OCI-LY1 (cell line): ENCODE results near the gene KRT75.

Experiments used
- H2AFZ ChIP-seq: fragments of 200-600 bp; sonication (generic), shearing (Covaris generic); 2 replicates; pipeline ENCODE4 v1.6.0; 2014; ENCODE audit warnings: antibody characterized with exemption, mild to moderate bottlenecking, low read length
- H3F3A ChIP-seq: fragments of 200-600 bp; sonication (generic), shearing (Covaris generic); 2 replicates; pipeline ENCODE4 v1.6.0; 2014; ENCODE audit warnings: mild to moderate bottlenecking, antibody characterized with exemption, low read length, moderate library complexity; ENCODE audit not compliant: insufficient read depth
- H3K27ac ChIP-seq: fragments of 200-600 bp; sonication (generic); 2 replicates; pipeline ENCODE4 v1.5.1; 2014; ENCODE audit warnings: low read length, mixed run types, mild to moderate bottlenecking, low read depth; ENCODE audit not compliant: poor library complexity, severe bottlenecking
- H3K27me3 ChIP-seq: fragments of 200-600 bp; sonication (generic); 2 replicates; pipeline ENCODE4 v1.6.0; 2014; ENCODE audit warnings: antibody characterized with exemption, mild to moderate bottlenecking, low read length, moderate library complexity; ENCODE audit not compliant: insufficient read depth
- H3K36me3 ChIP-seq: fragments of 200-600 bp; sonication (generic); 2 replicates; pipeline ENCODE4 v1.6.1; 2014; ENCODE audit warnings: mild to moderate bottlenecking, antibody characterized with exemption, low read length, moderate library complexity, mixed read lengths; ENCODE audit not compliant: insufficient read depth
- H3K4me1 ChIP-seq: fragments of 200-600 bp; sonication (generic); 2 replicates; pipeline ENCODE4 v1.5.1; 2014; ENCODE audit warnings: mild to moderate bottlenecking, low read length, moderate library complexity; ENCODE audit not compliant: insufficient read depth, severe bottlenecking
- H3K4me2 ChIP-seq: fragments of 200-600 bp; sonication (generic), shearing (Covaris generic); 2 replicates; pipeline ENCODE4 v1.6.1; 2014; ENCODE audit warnings: low read length
- H3K4me3 ChIP-seq: fragments of 200-600 bp; sonication (generic); 2 replicates; pipeline ENCODE4 v1.5.1; 2014; ENCODE audit warnings: low read length, low read depth, mild to moderate bottlenecking, mixed read lengths; ENCODE audit not compliant: poor library complexity, severe bottlenecking
- H3K79me2 ChIP-seq: fragments of 200-600 bp; shearing (Covaris generic); 2 replicates; pipeline ENCODE4 v1.6.1; 2016; ENCODE audit warnings: mixed run types, low read length, mixed read lengths; ENCODE audit not compliant: insufficient read depth
- H3K9ac ChIP-seq: fragments of 200-600 bp; sonication (generic), shearing (Covaris generic); 2 replicates; pipeline ENCODE4 v1.6.1; 2014; ENCODE audit warnings: mild to moderate bottlenecking, low read length, mixed read lengths
- H3K9me2 ChIP-seq: fragments of 200-600 bp; sonication (generic), shearing (Covaris generic); 2 replicates; pipeline ENCODE4 v1.6.1; 2014; ENCODE audit warnings: low read depth, mild to moderate bottlenecking, low read length, mixed read lengths
- H3K9me3 ChIP-seq: fragments of 200-600 bp; shearing (Covaris generic); 2 replicates; pipeline ENCODE4 v1.6.1; 2014; ENCODE audit warnings: low read length, mixed read lengths
- H4K20me1 ChIP-seq: fragments of 200-600 bp; sonication (generic), shearing (Covaris generic); 2 replicates; pipeline ENCODE4 v1.6.0; 2016; ENCODE audit warnings: mild to moderate bottlenecking, low read length; ENCODE audit not compliant: insufficient read depth
- CTCF ChIP-seq: fragments of 200-600 bp; sonication (generic), shearing (Covaris generic); IDR thresholded peaks from 2 replicates; pipeline ENCODE4 v1.5.1; 2017; ENCODE audit warnings: mild to moderate bottlenecking, antibody characterized with exemption, low read length, moderate library complexity, mixed read lengths
- EZH2 ChIP-seq: fragments of 200-600 bp; sonication (generic), shearing (Covaris generic); IDR thresholded peaks from 2 replicates; pipeline ENCODE4 v1.8.0; 2017; ENCODE audit warnings: borderline replicate concordance, mixed run types, mild to moderate bottlenecking, antibody characterized with exemption, low read length, moderate library complexity, mixed read lengths

Gene KRT75

GRCh38 chr12:52455821-52456220, 21.6 kb upstream of the KRT75 start:
- Histone ChIP-seq H3F3A (no peaks in the 10 kb centered on the region), H3K9me2 (no peaks in the 10 kb centered on the region), H4K20me1 (no peaks in the 10 kb centered on the region), H3K9me3 (no peaks in the 10 kb centered on the region), H3K27me3 (no peaks in the 10 kb centered on the region), H3K79me2 (no peaks in the 10 kb centered on the region), H3K9ac (no peak overlapping the region), H3K36me3 (no peaks in the 10 kb centered on the region), H3K27ac (no peak overlapping the region), H2AFZ (no peak overlapping the region), H3K4me3 (no peak overlapping the region), H3K4me2 (no peak overlapping the region), H3K4me1 (no peaks in the 10 kb centered on the region)
- TF ChIP-seq EZH2 (no peak), CTCF (no peak)

GRCh38 chr12:52454411-52455201, 20.4 kb upstream of the KRT75 start:
- H3K9ac ChIP-seq, result no peak overlapping the region
- H3K9me3 ChIP-seq, result no peaks in the 10 kb centered on the region
- H3K9me2 ChIP-seq, result no peaks in the 10 kb centered on the region
- no peak overlapping the region for H3K4me2 ChIP-seq
- H3K27ac ChIP-seq, result no peak overlapping the region
- no peaks in the 10 kb centered on the region for H3F3A ChIP-seq
- H3K4me1 ChIP-seq, result no peaks in the 10 kb centered on the region
- H4K20me1 ChIP-seq, result no peaks in the 10 kb centered on the region
- H2AFZ ChIP-seq, result no peak overlapping the region
- no peaks in the 10 kb centered on the region for H3K36me3 ChIP-seq
- TF ChIP-seq EZH2 (no peak), CTCF (no peak)
- no peak overlapping the region for H3K4me3 ChIP-seq
- H3K79me2 ChIP-seq, result no peaks in the 10 kb centered on the region
- no peaks in the 10 kb centered on the region for H3K27me3 ChIP-seq

GRCh38 chr12:52452101-52452500, 17.9 kb upstream of the KRT75 start, which contains the start of gene KRT6B:
Gene KRT6B, minus strand, starts transcription at chr12:52452146. Its CDS starts 68 bp downstream, at chr12:52452078.
- Histone ChIP-seq H3K9ac (no peak within 1 kb of the TSS), H3K9me2 (no peaks in the 10 kb centered on the region), H3K27me3 (no peaks in the 10 kb centered on the region), H3K4me2 (no peak within 1 kb of the TSS), H3F3A (no peaks in the 10 kb centered on the region), H3K4me3 (no peak within 1 kb of the TSS), H3K79me2 (no peaks in the 10 kb centered on the region), H3K9me3 (no peaks in the 10 kb centered on the region), H3K36me3 (no peaks in the 10 kb centered on the region), H4K20me1 (no peaks in the 10 kb centered on the region), H3K27ac (no peak within 1 kb of the TSS), H2AFZ (no peak within 1 kb of the TSS), H3K4me1 (no peaks in the 10 kb centered on the region)
- no peak for TF ChIP-seq EZH2
- TF ChIP-seq CTCF, result no peak
